KMS-11 (cell line): ENCODE data around the gene QPRT.
"Not testable (repeated sequence)": the region's sequence is repeated elsewhere in the genome, so short reads cannot be mapped to it uniquely, and the experiment has no call there.

Experiments
- H2AFZ ChIP-seq: fragments of 200-600 bp; sonication (generic); 2 replicates; pipeline ENCODE4 v1.6.1; 2016; ENCODE audit warnings: antibody characterized with exemption, mixed run types, low read depth
- H3K27ac ChIP-seq: fragments of 200-600 bp; sonication (generic); 2 replicates; pipeline ENCODE4 v1.6.1; 2016; ENCODE audit warnings: mild to moderate bottlenecking, mixed run types
- H3K27me3 ChIP-seq: fragments of 200-600 bp; sonication (generic); 2 replicates; pipeline ENCODE4 v1.6.1; 2017; ENCODE audit warnings: mild to moderate bottlenecking, low read depth, mixed run types, moderate library complexity; ENCODE audit not compliant: insufficient read depth
- H3K36me3 ChIP-seq: fragments of 200-600 bp; sonication (generic); 2 replicates; pipeline ENCODE4 v1.6.1; 2017; ENCODE audit warnings: mild to moderate bottlenecking, mixed run types; ENCODE audit not compliant: insufficient read depth
- H3K4me1 ChIP-seq: fragments of 200-600 bp; sonication (generic); 2 replicates; pipeline ENCODE4 v1.6.1; 2016; ENCODE audit warnings: mild to moderate bottlenecking, low read depth, mixed run types; ENCODE audit not compliant: poor library complexity, severe bottlenecking
- H3K4me2 ChIP-seq: fragments of 200-600 bp; sonication (generic); 2 replicates; pipeline ENCODE4 v1.7.0; 2016; ENCODE audit warnings: mild to moderate bottlenecking, mixed run types
- H3K4me3 ChIP-seq: fragments of 200-600 bp; sonication (generic); IDR thresholded peaks from 2 replicates; pipeline ENCODE4 v1.6.1; 2017; ENCODE audit warnings: low read depth, low read length, mixed read lengths; ENCODE audit not compliant: insufficient read depth
- H3K79me2 ChIP-seq: fragments of 200-600 bp; sonication (generic); 2 replicates; pipeline ENCODE4 v1.6.1; 2016; ENCODE audit warnings: low read depth, mixed run types; ENCODE audit not compliant: insufficient read depth
- H3K9ac ChIP-seq: fragments of 200-600 bp; sonication (generic); 2 replicates; pipeline ENCODE4 v1.6.1; 2016; ENCODE audit warnings: mild to moderate bottlenecking, mixed run types
- H4K20me1 ChIP-seq: fragments of 200-600 bp; sonication (generic); 2 replicates; pipeline ENCODE4 v1.6.1; 2016; ENCODE audit warnings: mild to moderate bottlenecking, mixed run types; ENCODE audit not compliant: insufficient read depth
- CTCF ChIP-seq: fragments of 200-600 bp; sonication (generic); conservative IDR thresholded peaks from 2 replicates; pipeline ENCODE4 v1.6.1; 2017; ENCODE audit warnings: low read depth, mild to moderate bottlenecking, antibody characterized with exemption, low read length, moderate library complexity, mixed read lengths

Gene QPRT

GRCh38 chr16:29705030-29705429, 26.1 kb downstream of the QPRT start:
- Histone ChIP-seq H3K4me2 (no peak overlapping the region), H3K4me1 (peaks cover 15% of the 10 kb centered on the region), H4K20me1 (no peaks in the 10 kb centered on the region), H3K79me2 (no peaks in the 10 kb centered on the region), H3K36me3 (no peaks in the 10 kb centered on the region), H3K27me3 (no peaks in the 10 kb centered on the region; the same call in 1 of the 2 replicates), H3K27ac (no peak overlapping the region), H3K4me3 (no peak overlapping the region), H3K9ac (no peak overlapping the region), H2AFZ (no peak overlapping the region)
- no peak for TF ChIP-seq CTCF

GRCh38 chr16:29707160-29707559, 28.2 kb downstream of the QPRT start:
- not testable (repeated sequence) for H2AFZ ChIP-seq, H3K9ac ChIP-seq, H3K36me3 ChIP-seq, H3K4me2 ChIP-seq, H3K4me1 ChIP-seq, H3K27me3 ChIP-seq, H3K27ac ChIP-seq, H3K79me2 ChIP-seq, H3K4me3 ChIP-seq, H4K20me1 ChIP-seq

- Histone ChIP-seq H4K20me1 (no peaks in the 10 kb centered on the region), H3K4me2 (no peak overlapping the region), H3K9ac (no peak overlapping the region), H2AFZ (no peak overlapping the region), H3K27me3 (no peaks in the 10 kb centered on the region), H3K4me1 (peaks cover 7% of the 10 kb centered on the region), H3K4me3 (no peak overlapping the region), H3K36me3 (no peaks in the 10 kb centered on the region), H3K27ac (no peak overlapping the region), H3K79me2 (no peaks in the 10 kb centered on the region)
- TF ChIP-seq CTCF = no peak
Measured at GRCh38 chr16:29708917-29709600, 30.1 kb downstream of the QPRT start.

- H3K9ac ChIP-seq = not testable (repeated sequence)
Measured at GRCh38 chr16:29709657-29710056, 30.7 kb downstream of the QPRT start.

GRCh38 chr16:29710227-29711219, 31.5 kb downstream of the QPRT start:
- H3K4me1 ChIP-seq = peaks cover 17% of the 10 kb centered on the region
- no peaks in the 10 kb centered on the region for H4K20me1 ChIP-seq
- no peak overlapping the region for H3K27ac ChIP-seq
- no peaks in the 10 kb centered on the region for H3K79me2 ChIP-seq
- peak; percentile 76 for TF ChIP-seq CTCF
- no peak overlapping the region for H3K9ac ChIP-seq
- H3K4me2 ChIP-seq = no peak overlapping the region
- H3K27me3 ChIP-seq = no peaks in the 10 kb centered on the region
- no peak overlapping the region for H3K4me3 ChIP-seq
- peak overlapping the region; percentile 67 for H2AFZ ChIP-seq
- H3K36me3 ChIP-seq = no peaks in the 10 kb centered on the region

More at GRCh38 chr16:29709657-29710056, 30.7 kb downstream of the QPRT start:
- not testable (repeated sequence) for H3K79me2 ChIP-seq, H4K20me1 ChIP-seq, H3K4me2 ChIP-seq, H2AFZ ChIP-seq, H3K27ac ChIP-seq, H3K4me3 ChIP-seq, H3K27me3 ChIP-seq, H3K36me3 ChIP-seq
- peaks cover 12% of the 10 kb centered on the region for H3K4me1 ChIP-seq
